Esophagus squamous epithelium (tissue), 4 donors: ENCODE results near the gene PAIP2.

ENCODE experiments used
- CTCF ChIP-seq, 6 experiments: fragments of 450-650 bp in 4 of 6; fragments of 200-600 bp in 2 of 6; sonication (generic) in 2 of 6; IDR thresholded peaks; one replicate each; pipeline ENCODE4 v1.5.1; 2016 to 2019; ENCODE audit warnings: antibody characterized with exemption in 6 of 6, mild to moderate bottlenecking in 4 of 6, moderate library complexity in 4 of 6
- POLR2A ChIP-seq, 4 donors: fragments of 450-650 bp; IDR thresholded peaks; one replicate each; pipeline ENCODE4 v1.6.1; 2017; ENCODE audit warnings: antibody characterized with exemption in 4 of 4, mild to moderate bottlenecking in 4 of 4, moderate library complexity in 3 of 4

DNA sequence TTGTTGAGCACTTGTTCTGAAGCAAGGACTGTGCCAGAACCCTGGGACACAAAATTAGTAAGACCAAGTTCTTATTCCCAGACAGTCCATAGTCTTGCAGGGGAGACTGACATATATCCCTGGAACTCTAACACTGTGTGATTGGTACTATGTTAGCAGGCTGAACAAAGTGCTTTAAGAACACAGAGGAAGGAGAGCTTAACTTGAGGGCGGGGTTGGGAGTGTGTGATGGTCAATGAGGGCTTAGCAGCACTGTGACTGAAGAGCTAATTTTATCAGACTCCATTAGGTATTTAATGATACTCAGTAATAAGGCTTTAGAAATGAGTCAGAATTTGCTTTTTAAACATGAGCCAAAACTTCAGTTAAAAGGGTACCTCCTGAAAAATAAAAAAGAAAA is 77.1 kb downstream of the PAIP2 start:
- TF ChIP-seq CTCF (IDR thresholded peaks at IDR 0.05) = no peak
- TF ChIP-seq POLR2A (IDR thresholded peaks at IDR 0.05) = no peak
